HepG2 (cell line): ENCODE measurements around the gene FHL3. TPM values are rescaled to one million over a fixed set of nuclear protein-coding genes. Genes with fewer than 3 reads are reported as not detected.
A peak's percentile ranks its signal among the peaks of the same experiment; 100 is the strongest.

ENCODE experiments used
- ATF7 ChIP-seq, 2 experiments: fragments of 450-650 bp in 1 of 2; sonication (generic) in 1 of 2; formaldehyde crosslinking in 1 of 2; IDR thresholded peaks; 2 replicates each; pipeline versions ENCODE4 v1.4.0 to v1.6.1; 2016 to 2020; ENCODE audit warnings: antibody characterized with exemption in 1 of 2, mild to moderate bottlenecking in 1 of 2, missing genetic modification reagents in 1 of 2
- CCAR2 ChIP-seq: fragments of 200-400 bp; formaldehyde crosslinking; optimal IDR thresholded peaks from 2 replicates; pipeline ENCODE3; 2018; ENCODE audit warnings: low read depth, mild to moderate bottlenecking, low read length, moderate library complexity
- CHCHD3 ChIP-seq: sonication (generic); formaldehyde crosslinking; IDR thresholded peaks from 2 replicates; pipeline ENCODE4 v1.8.0; 2022; ENCODE audit warnings: mild to moderate bottlenecking, missing genetic modification reagents, moderate library complexity
- EZH2 ChIP-seq: conservative IDR thresholded peaks from 2 replicates; pipeline ENCODE4 v1.6.1; 2012; ENCODE audit warnings: mild to moderate bottlenecking, low read depth, low read length, moderate library complexity
- IRF9 ChIP-seq: sonication (generic); formaldehyde crosslinking; IDR thresholded peaks from 2 replicates; pipeline ENCODE4 v1.8.0; 2022; ENCODE audit warnings: missing genetic modification reagents, mild to moderate bottlenecking, borderline replicate concordance
- MZF1 ChIP-seq: sonication (generic); formaldehyde crosslinking; IDR thresholded peaks from 2 replicates; pipeline ENCODE4 v1.8.1; 2023; ENCODE audit warnings: mild to moderate bottlenecking, missing genetic modification reagents, borderline replicate concordance
- RELA ChIP-seq: sonication (generic); formaldehyde crosslinking; IDR thresholded peaks from 2 replicates; pipeline ENCODE4 v1.4.0; 2020; ENCODE audit warnings: missing genetic modification reagents
- RFX3 ChIP-seq: IDR thresholded peaks from 2 replicates; pipeline ENCODE4 v1.6.1; 2016; ENCODE audit warnings: missing biosample characterization, missing genetic modification reagents
- RORA ChIP-seq: sonication (generic); formaldehyde crosslinking; IDR thresholded peaks from 2 replicates; pipeline ENCODE4 v1.5.0; 2020; ENCODE audit warnings: mild to moderate bottlenecking, missing genetic modification reagents, moderate library complexity
- ZKSCAN5 ChIP-seq: sonication (generic); formaldehyde crosslinking; IDR thresholded peaks from 2 replicates; pipeline ENCODE4 v1.5.1; 2020; ENCODE audit warnings: mild to moderate bottlenecking, missing genetic modification reagents
- ZNF180 ChIP-seq: sonication (generic); formaldehyde crosslinking; IDR thresholded peaks from 2 replicates; pipeline ENCODE4 v1.4.0; 2020; ENCODE audit warnings: low read depth, missing genetic modification reagents, borderline replicate concordance
- polyA plus RNA-seq, 8 experiments: library from polyadenylated mRNA; depleted of rRNA in 3 of 8; stranded (reverse) in 7 of 8; unstranded in 1 of 8; fragments of >200 nt; fragmentation: Illumina TruSeq in 4 of 8; extraction: Trizol in 4 of 8; gene quantifications; 2 replicates each; pipeline versions ENCODE4 v1.2.1 to v1.2.3, GENCODE V29; 2011 to 2016; ENCODE audit warnings: low read depth in 4 of 8, missing spikeins in 1 of 8, mixed read lengths in 1 of 8; ENCODE audit not compliant: insufficient read depth in 1 of 8
- total RNA-seq, 5 experiments: library from RNA; depleted of rRNA; stranded (reverse); fragments of >200 nt; fragmentation: Illumina TruSeq; extraction: Trizol; gene quantifications; 2 replicates each; pipeline ENCODE4 v1.2.3, GENCODE V29; 2016; ENCODE audit warnings: low read depth in 1 of 5
- TF ChIP-seq, protein P1 (sequence below): sonication (generic); formaldehyde crosslinking; IDR thresholded peaks from 2 replicates; pipeline ENCODE4 v1.8.0; 2022; ENCODE audit warnings: mild to moderate bottlenecking, missing genetic modification reagents
- TF ChIP-seq, protein P2 (sequence below): sonication (generic); formaldehyde crosslinking; IDR thresholded peaks from 2 replicates; pipeline ENCODE4 v1.8.0; 2022; ENCODE audit warnings: mild to moderate bottlenecking, missing genetic modification reagents; ENCODE audit not compliant: insufficient replicate concordance
- TF ChIP-seq, protein P3 (sequence below): sonication (generic); formaldehyde crosslinking; IDR thresholded peaks from 2 replicates; pipeline ENCODE4 v1.5.1; 2020; ENCODE audit warnings: mild to moderate bottlenecking, missing genetic modification reagents, moderate library complexity
- TF ChIP-seq, protein P4 (sequence below): sonication (generic); formaldehyde crosslinking; IDR thresholded peaks from 2 replicates; pipeline ENCODE4 v1.4.0; 2020; ENCODE audit warnings: low read depth, missing genetic modification reagents

The FHL3 gene
- total and polyA plus RNA-seq, 2 of the 13 experiments (the other 11 are each of a cell fraction or from before 2014, with no cell fraction given), result 2.8 to 6.6 TPM

- TF ChIP-seq, protein P1, sequence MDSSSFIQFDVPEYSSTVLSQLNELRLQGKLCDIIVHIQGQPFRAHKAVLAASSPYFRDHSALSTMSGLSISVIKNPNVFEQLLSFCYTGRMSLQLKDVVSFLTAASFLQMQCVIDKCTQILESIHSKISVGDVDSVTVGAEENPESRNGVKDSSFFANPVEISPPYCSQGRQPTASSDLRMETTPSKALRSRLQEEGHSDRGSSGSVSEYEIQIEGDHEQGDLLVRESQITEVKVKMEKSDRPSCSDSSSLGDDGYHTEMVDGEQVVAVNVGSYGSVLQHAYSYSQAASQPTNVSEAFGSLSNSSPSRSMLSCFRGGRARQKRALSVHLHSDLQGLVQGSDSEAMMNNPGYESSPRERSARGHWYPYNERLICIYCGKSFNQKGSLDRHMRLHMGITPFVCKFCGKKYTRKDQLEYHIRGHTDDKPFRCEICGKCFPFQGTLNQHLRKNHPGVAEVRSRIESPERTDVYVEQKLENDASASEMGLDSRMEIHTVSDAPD (CRISPR knock-in tag), result peak; percentile 72; the same call in 1 of the 2 replicates
- TF ChIP-seq RORA (CRISPR knock-in tag), result no peak
- TF ChIP-seq RFX3, result peak; percentile 21; the same call in 1 of the 2 replicates
- TF ChIP-seq, protein P2, sequence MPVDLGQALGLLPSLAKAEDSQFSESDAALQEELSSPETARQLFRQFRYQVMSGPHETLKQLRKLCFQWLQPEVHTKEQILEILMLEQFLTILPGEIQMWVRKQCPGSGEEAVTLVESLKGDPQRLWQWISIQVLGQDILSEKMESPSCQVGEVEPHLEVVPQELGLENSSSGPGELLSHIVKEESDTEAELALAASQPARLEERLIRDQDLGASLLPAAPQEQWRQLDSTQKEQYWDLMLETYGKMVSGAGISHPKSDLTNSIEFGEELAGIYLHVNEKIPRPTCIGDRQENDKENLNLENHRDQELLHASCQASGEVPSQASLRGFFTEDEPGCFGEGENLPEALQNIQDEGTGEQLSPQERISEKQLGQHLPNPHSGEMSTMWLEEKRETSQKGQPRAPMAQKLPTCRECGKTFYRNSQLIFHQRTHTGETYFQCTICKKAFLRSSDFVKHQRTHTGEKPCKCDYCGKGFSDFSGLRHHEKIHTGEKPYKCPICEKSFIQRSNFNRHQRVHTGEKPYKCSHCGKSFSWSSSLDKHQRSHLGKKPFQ (CRISPR knock-in tag), result peak; percentile 88
- no peak for TF ChIP-seq RELA (CRISPR knock-in tag)
- TF ChIP-seq CHCHD3 (CRISPR knock-in tag), result peak; percentile 97
- TF ChIP-seq ZNF180 (CRISPR knock-in tag), result no peak
- TF ChIP-seq ATF7 (IDR thresholded peaks at IDR 0.05), result no peak
- TF ChIP-seq ATF7 (CRISPR knock-in tag; IDR thresholded peaks at IDR 0.05), result peak; percentile 37; the same call in 1 of the 2 replicates
- TF ChIP-seq, protein P3, sequence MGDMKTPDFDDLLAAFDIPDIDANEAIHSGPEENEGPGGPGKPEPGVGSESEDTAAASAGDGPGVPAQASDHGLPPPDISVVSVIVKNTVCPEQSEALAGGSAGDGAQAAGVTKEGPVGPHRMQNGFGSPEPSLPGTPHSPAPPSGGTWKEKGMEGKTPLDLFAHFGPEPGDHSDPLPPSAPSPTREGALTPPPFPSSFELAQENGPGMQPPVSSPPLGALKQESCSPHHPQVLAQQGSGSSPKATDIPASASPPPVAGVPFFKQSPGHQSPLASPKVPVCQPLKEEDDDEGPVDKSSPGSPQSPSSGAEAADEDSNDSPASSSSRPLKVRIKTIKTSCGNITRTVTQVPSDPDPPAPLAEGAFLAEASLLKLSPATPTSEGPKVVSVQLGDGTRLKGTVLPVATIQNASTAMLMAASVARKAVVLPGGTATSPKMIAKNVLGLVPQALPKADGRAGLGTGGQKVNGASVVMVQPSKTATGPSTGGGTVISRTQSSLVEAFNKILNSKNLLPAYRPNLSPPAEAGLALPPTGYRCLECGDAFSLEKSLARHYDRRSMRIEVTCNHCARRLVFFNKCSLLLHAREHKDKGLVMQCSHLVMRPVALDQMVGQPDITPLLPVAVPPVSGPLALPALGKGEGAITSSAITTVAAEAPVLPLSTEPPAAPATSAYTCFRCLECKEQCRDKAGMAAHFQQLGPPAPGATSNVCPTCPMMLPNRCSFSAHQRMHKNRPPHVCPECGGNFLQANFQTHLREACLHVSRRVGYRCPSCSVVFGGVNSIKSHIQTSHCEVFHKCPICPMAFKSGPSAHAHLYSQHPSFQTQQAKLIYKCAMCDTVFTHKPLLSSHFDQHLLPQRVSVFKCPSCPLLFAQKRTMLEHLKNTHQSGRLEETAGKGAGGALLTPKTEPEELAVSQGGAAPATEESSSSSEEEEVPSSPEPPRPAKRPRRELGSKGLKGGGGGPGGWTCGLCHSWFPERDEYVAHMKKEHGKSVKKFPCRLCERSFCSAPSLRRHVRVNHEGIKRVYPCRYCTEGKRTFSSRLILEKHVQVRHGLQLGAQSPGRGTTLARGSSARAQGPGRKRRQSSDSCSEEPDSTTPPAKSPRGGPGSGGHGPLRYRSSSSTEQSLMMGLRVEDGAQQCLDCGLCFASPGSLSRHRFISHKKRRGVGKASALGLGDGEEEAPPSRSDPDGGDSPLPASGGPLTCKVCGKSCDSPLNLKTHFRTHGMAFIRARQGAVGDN, result peak; percentile 100
- TF ChIP-seq MZF1 (CRISPR knock-in tag), result no peak
- peak; percentile 97; the same call in 1 of the 2 replicates for TF ChIP-seq IRF9
- TF ChIP-seq, protein P4, sequence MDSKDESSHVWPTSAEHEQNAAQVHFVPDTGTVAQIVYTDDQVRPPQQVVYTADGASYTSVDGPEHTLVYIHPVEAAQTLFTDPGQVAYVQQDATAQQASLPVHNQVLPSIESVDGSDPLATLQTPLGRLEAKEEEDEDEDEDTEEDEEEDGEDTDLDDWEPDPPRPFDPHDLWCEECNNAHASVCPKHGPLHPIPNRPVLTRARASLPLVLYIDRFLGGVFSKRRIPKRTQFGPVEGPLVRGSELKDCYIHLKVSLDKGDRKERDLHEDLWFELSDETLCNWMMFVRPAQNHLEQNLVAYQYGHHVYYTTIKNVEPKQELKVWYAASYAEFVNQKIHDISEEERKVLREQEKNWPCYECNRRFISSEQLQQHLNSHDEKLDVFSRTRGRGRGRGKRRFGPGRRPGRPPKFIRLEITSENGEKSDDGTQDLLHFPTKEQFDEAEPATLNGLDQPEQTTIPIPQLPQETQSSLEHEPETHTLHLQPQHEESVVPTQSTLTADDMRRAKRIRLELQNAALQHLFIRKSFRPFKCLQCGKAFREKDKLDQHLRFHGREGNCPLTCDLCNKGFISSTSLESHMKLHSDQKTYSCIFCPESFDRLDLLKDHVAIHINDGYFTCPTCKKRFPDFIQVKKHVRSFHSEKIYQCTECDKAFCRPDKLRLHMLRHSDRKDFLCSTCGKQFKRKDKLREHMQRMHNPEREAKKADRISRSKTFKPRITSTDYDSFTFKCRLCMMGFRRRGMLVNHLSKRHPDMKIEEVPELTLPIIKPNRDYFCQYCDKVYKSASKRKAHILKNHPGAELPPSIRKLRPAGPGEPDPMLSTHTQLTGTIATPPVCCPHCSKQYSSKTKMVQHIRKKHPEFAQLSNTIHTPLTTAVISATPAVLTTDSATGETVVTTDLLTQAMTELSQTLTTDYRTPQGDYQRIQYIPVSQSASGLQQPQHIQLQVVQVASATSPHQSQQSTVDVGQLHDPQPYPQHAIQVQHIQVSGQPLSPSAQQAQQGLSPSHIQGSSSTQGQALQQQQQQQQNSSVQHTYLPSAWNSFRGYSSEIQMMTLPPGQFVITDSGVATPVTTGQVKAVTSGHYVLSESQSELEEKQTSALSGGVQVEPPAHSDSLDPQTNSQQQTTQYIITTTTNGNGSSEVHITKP (CRISPR knock-in tag), result peak; percentile 60
- TF ChIP-seq CCAR2, result peak; percentile 44
- TF ChIP-seq EZH2, result no peak
- TF ChIP-seq ZKSCAN5 (CRISPR knock-in tag), result 0 out of 2 replicates have a peak, but pooled peaks have one; percentile 52
Observed at GRCh38 chr1:38012363-38013226, 7.3 kb upstream of the FHL3 start, which contains the start of gene UTP11 (continued).
